Liver (tissue), 9 donors: ENCODE measurements around the gene RHO. TPM values are rescaled to one million over a fixed set of nuclear protein-coding genes. Genes with fewer than 3 reads are reported as not detected.

Source experiments
- DNase-seq: peaks from one replicate; pipeline ENCODE4 v3.0.0-alpha.2; 2017; ENCODE audit warnings: low spot score
- H3K27ac ChIP-seq, 2 donors: one replicate each; pipeline ENCODE4 v1.7.0; 2013; ENCODE audit warnings: inconsistent platforms in 2 of 2, low read length in 2 of 2, control low read depth in 1 of 2, low read depth in 1 of 2, mild to moderate bottlenecking in 1 of 2
- H3K27me3 ChIP-seq, 4 donors: one replicate each; pipeline versions ENCODE4 v1.6.1 to v1.7.0; 2013; ENCODE audit warnings: low read length in 3 of 4, inconsistent platforms in 1 of 4, mild to moderate bottlenecking in 1 of 4, moderate library complexity in 1 of 4; ENCODE audit not compliant: control insufficient read depth in 4 of 4, insufficient read depth in 4 of 4
- H3K36me3 ChIP-seq, 4 donors: one replicate each; pipeline versions ENCODE4 v1.6.1 to v1.7.0; 2013; ENCODE audit warnings: low read length in 3 of 4, mild to moderate bottlenecking in 3 of 4, low read depth in 1 of 4, moderate library complexity in 1 of 4; ENCODE audit not compliant: control insufficient read depth in 4 of 4, insufficient read depth in 3 of 4
- H3K4me1 ChIP-seq, 4 donors: one replicate each; pipeline versions ENCODE4 v1.6.1 to v1.7.0; 2013; ENCODE audit warnings: low read length in 3 of 4, mild to moderate bottlenecking in 3 of 4, moderate library complexity in 1 of 4; ENCODE audit not compliant: control insufficient read depth in 4 of 4, insufficient read depth in 4 of 4
- H3K4me3 ChIP-seq, 3 donors: one replicate each; pipeline versions ENCODE4 v1.6.1 to v1.7.0; 2013; ENCODE audit warnings: low read length in 3 of 3, control low read depth in 1 of 3, low read depth in 1 of 3, mild to moderate bottlenecking in 1 of 3
- H3K9ac ChIP-seq, 2 donors: one replicate each; pipeline ENCODE4 v1.7.0; 2013; ENCODE audit warnings: low read length in 2 of 2, mild to moderate bottlenecking in 2 of 2, moderate library complexity in 2 of 2, control low read depth in 1 of 2, low read depth in 1 of 2
- H3K9me3 ChIP-seq, 4 donors: one replicate each; pipeline versions ENCODE4 v1.6.1 to v1.7.0; 2013; ENCODE audit warnings: low read length in 3 of 4; ENCODE audit not compliant: control insufficient read depth in 4 of 4
- EGR1 ChIP-seq, 2 donors: IDR thresholded peaks; 2 replicates each; pipeline ENCODE4 v1.6.1; 2016 to 2018; ENCODE audit warnings: antibody characterized with exemption in 2 of 2, low read depth in 2 of 2
- FOXA2 ChIP-seq: IDR thresholded peaks from 2 replicates; pipeline ENCODE4 v1.6.1; 2016; ENCODE audit warnings: antibody characterized with exemption
- HNF4A ChIP-seq, 2 donors: conservative IDR thresholded peaks; 2 replicates each; pipeline ENCODE4 v1.6.1; 2016; ENCODE audit warnings: antibody characterized with exemption in 2 of 2, mild to moderate bottlenecking in 2 of 2
- HNF4G ChIP-seq: IDR thresholded peaks from 2 replicates; pipeline ENCODE4 v1.6.1; 2016; ENCODE audit warnings: antibody characterized with exemption
- JUND ChIP-seq, 2 donors: IDR thresholded peaks; 2 replicates each; pipeline ENCODE4 v1.6.1; 2016; ENCODE audit warnings: antibody characterized with exemption in 2 of 2
- RAD21 ChIP-seq, 2 donors: IDR thresholded peaks; 2 replicates each; pipeline ENCODE4 v1.6.1; 2016; ENCODE audit warnings: antibody characterized with exemption in 2 of 2, mild to moderate bottlenecking in 2 of 2
- RXRA ChIP-seq, 2 donors: IDR thresholded peaks; 2 replicates each; pipeline ENCODE4 v1.6.1; 2017 to 2018; ENCODE audit warnings: antibody characterized with exemption in 2 of 2, mild to moderate bottlenecking in 1 of 2
- SP1 ChIP-seq: IDR thresholded peaks from 2 replicates; pipeline ENCODE4 v1.6.1; 2018; ENCODE audit warnings: antibody characterized with exemption, mild to moderate bottlenecking
- TAF1 ChIP-seq: conservative IDR thresholded peaks from 2 replicates; pipeline ENCODE4 v1.6.1; 2016; ENCODE audit warnings: antibody characterized with exemption, mild to moderate bottlenecking
- YY1 ChIP-seq: IDR thresholded peaks from 2 replicates; pipeline ENCODE4 v1.6.1; 2016; ENCODE audit warnings: antibody characterized with exemption, mild to moderate bottlenecking
- WGBS: extraction: QIAGEN DNeasy Blood & Tissue Kit; methylation state at CpG from one replicate; pipeline ENCODE4 v1.1.7; 2013; 5-methylcytosine and 5-hydroxymethylcytosine counted together
- polyA plus RNA-seq, 2 donors: library from polyadenylated mRNA; stranded (reverse) in 1 of 2; unstranded in 1 of 2; fragments of 200-250 nt in 1 of 2; fragments of >200 nt in 1 of 2; fragmentation: Nextera tagmentation in 1 of 2; extraction: Ambion mirVana in 1 of 2; gene quantifications; one replicate each; pipeline versions ENCODE4 v1.2.1 to v1.2.3, GENCODE V29; 2013 to 2015
- total RNA-seq, 2 donors: library from RNA; depleted of rRNA; stranded (reverse); fragments of >200 nt; gene quantifications; one replicate each; pipeline ENCODE4 v1.2.3, GENCODE V29; 2014
- TF ChIP-seq, protein P1 (sequence below): IDR thresholded peaks from 2 replicates; pipeline ENCODE4 v1.6.1; 2016; ENCODE audit warnings: antibody characterized with exemption
- TF ChIP-seq, protein P2 (sequence below): fragments of 150-350 bp; IDR thresholded peaks from 2 replicates; pipeline ENCODE4 v1.5.1; 2017; ENCODE audit warnings: improper control_type of control experiment, low read depth, low read length; ENCODE audit not compliant: missing input control
- TF ChIP-seq, protein P3 (sequence below): IDR thresholded peaks from 2 replicates; pipeline ENCODE4 v1.6.1; 2016; ENCODE audit warnings: antibody characterized with exemption
- TF ChIP-seq, protein P4 (sequence below): IDR thresholded peaks from 2 replicates; pipeline ENCODE4 v1.6.1; 2016; ENCODE audit warnings: antibody characterized with exemption
- TF ChIP-seq, protein P5 (sequence below): IDR thresholded peaks from 2 replicates; pipeline ENCODE4 v1.6.1; 2016; ENCODE audit warnings: antibody characterized with exemption, mild to moderate bottlenecking
- donor health status: healthy.
- donor health status: healthy.
- donor health status: healthy.
- donor health status: healthy.
- donor health status: healthy.

Gene RHO
- total and polyA plus RNA-seq, 4 donors: not detected

DNA sequence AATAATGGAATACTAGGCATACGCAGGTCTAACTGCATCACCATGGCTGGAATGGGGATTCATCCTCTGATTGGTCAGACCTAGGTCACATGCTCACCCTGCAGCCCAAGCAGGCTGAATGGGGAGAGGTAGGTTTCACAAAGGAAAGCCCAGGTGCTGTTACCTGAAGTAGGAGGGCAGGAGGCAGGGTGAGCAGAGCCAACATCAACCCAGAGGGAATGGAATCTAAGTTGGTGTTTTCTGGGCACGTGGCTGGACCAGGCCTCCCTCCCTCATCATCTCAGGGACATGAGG, 7.9 kb downstream of the RHO start (continued):
- TF ChIP-seq, protein P1, sequence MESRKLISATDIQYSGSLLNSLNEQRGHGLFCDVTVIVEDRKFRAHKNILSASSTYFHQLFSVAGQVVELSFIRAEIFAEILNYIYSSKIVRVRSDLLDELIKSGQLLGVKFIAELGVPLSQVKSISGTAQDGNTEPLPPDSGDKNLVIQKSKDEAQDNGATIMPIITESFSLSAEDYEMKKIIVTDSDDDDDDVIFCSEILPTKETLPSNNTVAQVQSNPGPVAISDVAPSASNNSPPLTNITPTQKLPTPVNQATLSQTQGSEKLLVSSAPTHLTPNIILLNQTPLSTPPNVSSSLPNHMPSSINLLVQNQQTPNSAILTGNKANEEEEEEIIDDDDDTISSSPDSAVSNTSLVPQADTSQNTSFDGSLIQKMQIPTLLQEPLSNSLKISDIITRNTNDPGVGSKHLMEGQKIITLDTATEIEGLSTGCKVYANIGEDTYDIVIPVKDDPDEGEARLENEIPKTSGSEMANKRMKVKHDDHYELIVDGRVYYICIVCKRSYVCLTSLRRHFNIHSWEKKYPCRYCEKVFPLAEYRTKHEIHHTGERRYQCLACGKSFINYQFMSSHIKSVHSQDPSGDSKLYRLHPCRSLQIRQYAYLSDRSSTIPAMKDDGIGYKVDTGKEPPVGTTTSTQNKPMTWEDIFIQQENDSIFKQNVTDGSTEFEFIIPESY: no peak
- TF ChIP-seq SP1: no peak
- TF ChIP-seq TAF1: no peak

DNA sequence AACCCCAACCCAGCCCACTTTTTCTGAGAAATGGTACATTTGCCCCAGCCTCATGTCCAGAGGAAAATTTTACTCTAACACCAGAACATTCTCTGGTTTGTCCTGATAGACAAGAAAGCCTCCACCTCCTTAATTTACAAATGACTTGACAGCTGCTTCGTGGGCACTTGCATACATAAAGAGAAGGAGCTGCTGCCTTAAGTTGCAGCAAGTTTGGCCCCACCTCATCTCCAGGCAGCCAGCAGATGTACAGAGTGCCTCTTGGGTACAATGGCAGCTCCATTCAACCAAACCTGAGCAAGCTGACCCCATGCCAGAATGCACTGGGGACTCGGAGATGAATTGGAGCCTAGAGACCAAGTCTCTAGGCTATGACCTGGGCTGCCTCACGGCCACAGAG, 8.4 kb downstream of the RHO start:
- no peaks in the 10 kb centered on the region for H3K27me3 ChIP-seq
- H3K4me3 ChIP-seq: no peak overlapping the region
- H3K9me3 ChIP-seq: no peaks in the 10 kb centered on the region
- H3K4me1 ChIP-seq: no peaks in the 10 kb centered on the region
- DNase-seq: no peak
- TF ChIP-seq RXRA (IDR thresholded peaks at IDR 0.05): no peak
- TF ChIP-seq, protein P2, sequence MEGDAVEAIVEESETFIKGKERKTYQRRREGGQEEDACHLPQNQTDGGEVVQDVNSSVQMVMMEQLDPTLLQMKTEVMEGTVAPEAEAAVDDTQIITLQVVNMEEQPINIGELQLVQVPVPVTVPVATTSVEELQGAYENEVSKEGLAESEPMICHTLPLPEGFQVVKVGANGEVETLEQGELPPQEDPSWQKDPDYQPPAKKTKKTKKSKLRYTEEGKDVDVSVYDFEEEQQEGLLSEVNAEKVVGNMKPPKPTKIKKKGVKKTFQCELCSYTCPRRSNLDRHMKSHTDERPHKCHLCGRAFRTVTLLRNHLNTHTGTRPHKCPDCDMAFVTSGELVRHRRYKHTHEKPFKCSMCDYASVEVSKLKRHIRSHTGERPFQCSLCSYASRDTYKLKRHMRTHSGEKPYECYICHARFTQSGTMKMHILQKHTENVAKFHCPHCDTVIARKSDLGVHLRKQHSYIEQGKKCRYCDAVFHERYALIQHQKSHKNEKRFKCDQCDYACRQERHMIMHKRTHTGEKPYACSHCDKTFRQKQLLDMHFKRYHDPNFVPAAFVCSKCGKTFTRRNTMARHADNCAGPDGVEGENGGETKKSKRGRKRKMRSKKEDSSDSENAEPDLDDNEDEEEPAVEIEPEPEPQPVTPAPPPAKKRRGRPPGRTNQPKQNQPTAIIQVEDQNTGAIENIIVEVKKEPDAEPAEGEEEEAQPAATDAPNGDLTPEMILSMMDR: no peak
- TF ChIP-seq HNF4G: no peak
- TF ChIP-seq SP1: no peak
- TF ChIP-seq, protein P3, sequence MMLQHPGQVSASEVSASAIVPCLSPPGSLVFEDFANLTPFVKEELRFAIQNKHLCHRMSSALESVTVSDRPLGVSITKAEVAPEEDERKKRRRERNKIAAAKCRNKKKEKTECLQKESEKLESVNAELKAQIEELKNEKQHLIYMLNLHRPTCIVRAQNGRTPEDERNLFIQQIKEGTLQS: no peak
- TF ChIP-seq HNF4A (conservative IDR thresholded peaks at IDR 0.05): no peak
- no peak for TF ChIP-seq RAD21 (IDR thresholded peaks at IDR 0.05)
- TF ChIP-seq, protein P4, sequence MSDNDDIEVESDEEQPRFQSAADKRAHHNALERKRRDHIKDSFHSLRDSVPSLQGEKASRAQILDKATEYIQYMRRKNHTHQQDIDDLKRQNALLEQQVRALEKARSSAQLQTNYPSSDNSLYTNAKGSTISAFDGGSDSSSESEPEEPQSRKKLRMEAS: no peak
- no peak for TF ChIP-seq JUND (IDR thresholded peaks at IDR 0.05)
- no peak for TF ChIP-seq EGR1 (IDR thresholded peaks at IDR 0.05; ENCODE audit: low read depth in 2 of 2)
- no peak for TF ChIP-seq YY1
- H3K36me3 ChIP-seq: no peaks in the 10 kb centered on the region
- no peak overlapping the region for H3K9ac ChIP-seq
- 93% methylated on average over 3 of the region's 3 CpGs for WGBS
- no peak overlapping the region for H3K27ac ChIP-seq

DNA sequence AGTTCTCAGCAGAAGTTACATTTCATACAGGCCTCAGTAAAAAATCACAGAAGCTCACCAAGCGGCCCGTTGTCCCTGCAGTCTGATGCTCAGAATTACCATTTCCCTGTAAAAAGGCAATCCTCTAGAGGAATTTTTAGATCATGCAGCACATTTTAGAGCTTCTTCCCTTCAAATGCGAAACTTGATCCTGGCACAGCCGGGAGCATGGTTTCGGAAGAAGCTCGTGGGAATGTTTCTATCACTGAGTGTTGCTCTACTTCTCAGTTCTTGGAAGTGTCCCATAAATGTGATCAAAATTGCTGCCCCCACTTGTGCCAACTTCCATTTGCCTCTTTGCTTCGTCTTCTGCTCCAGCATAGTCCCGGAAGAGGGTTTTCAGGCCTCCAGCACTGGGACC, 10.8 kb downstream of the RHO start:
- Histone ChIP-seq H3K9me3 (no peaks in the 10 kb centered on the region), H3K27me3 (no peaks in the 10 kb centered on the region), H3K9ac (no peak overlapping the region), H3K36me3 (no peaks in the 10 kb centered on the region), H3K27ac (no peak overlapping the region), H3K4me3 (no peak overlapping the region), H3K4me1 (no peaks in the 10 kb centered on the region)
- no peak for DNase-seq
- 91% methylated on average over 8 of the region's 8 CpGs for WGBS
- TF ChIP-seq RXRA (IDR thresholded peaks at IDR 0.05) (no peak), TAF1 (no peak), FOXA2 (no peak)
- TF ChIP-seq, protein P5, sequence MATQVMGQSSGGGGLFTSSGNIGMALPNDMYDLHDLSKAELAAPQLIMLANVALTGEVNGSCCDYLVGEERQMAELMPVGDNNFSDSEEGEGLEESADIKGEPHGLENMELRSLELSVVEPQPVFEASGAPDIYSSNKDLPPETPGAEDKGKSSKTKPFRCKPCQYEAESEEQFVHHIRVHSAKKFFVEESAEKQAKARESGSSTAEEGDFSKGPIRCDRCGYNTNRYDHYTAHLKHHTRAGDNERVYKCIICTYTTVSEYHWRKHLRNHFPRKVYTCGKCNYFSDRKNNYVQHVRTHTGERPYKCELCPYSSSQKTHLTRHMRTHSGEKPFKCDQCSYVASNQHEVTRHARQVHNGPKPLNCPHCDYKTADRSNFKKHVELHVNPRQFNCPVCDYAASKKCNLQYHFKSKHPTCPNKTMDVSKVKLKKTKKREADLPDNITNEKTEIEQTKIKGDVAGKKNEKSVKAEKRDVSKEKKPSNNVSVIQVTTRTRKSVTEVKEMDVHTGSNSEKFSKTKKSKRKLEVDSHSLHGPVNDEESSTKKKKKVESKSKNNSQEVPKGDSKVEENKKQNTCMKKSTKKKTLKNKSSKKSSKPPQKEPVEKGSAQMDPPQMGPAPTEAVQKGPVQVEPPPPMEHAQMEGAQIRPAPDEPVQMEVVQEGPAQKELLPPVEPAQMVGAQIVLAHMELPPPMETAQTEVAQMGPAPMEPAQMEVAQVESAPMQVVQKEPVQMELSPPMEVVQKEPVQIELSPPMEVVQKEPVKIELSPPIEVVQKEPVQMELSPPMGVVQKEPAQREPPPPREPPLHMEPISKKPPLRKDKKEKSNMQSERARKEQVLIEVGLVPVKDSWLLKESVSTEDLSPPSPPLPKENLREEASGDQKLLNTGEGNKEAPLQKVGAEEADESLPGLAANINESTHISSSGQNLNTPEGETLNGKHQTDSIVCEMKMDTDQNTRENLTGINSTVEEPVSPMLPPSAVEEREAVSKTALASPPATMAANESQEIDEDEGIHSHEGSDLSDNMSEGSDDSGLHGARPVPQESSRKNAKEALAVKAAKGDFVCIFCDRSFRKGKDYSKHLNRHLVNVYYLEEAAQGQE: no peak
